Esophagus squamous epithelium (tissue), 5 donors: Measurements from ENCODE around the gene ADRM1. TPM values are rescaled to one million over a fixed set of nuclear protein-coding genes. Genes with fewer than 3 reads are reported as not detected.

Experiments used
- DNase-seq: peaks from one replicate; lab custom pipeline; 2025; lab: John Stamatoyannopoulos, UW
- H3K27ac ChIP-seq, 4 donors: fragments of 200-600 bp; sonication (generic); one replicate each; pipeline ENCODE4 v1.5.1; 2016 to 2019; ENCODE audit warnings: mild to moderate bottlenecking in 1 of 4
- H3K27me3 ChIP-seq, 4 donors: fragments of 200-600 bp; sonication (generic); 1 replicate in 3 of 4; 2 replicates in 1 of 4; pipeline versions ENCODE4 v1.5.1 to v1.6.0; 2017 to 2021; ENCODE audit warnings: antibody characterized with exemption in 1 of 4
- H3K36me3 ChIP-seq, 3 donors: fragments of 200-600 bp; sonication (generic); one replicate each; pipeline ENCODE4 v1.5.1; 2016 to 2019
- H3K4me1 ChIP-seq, 3 donors: fragments of 200-600 bp; sonication (generic); one replicate each; pipeline ENCODE4 v1.5.1; 2017 to 2019
- H3K4me3 ChIP-seq, 4 donors: fragments of 200-600 bp; sonication (generic); 1 replicate in 3 of 4; 2 replicates in 1 of 4; pipeline ENCODE4 v1.5.1; 2016 to 2019; ENCODE audit warnings: mild to moderate bottlenecking in 2 of 4, moderate library complexity in 1 of 4
- H3K9me3 ChIP-seq, 3 donors: fragments of 200-600 bp; sonication (generic); one replicate each; pipeline ENCODE4 v1.5.1; 2016 to 2019
- CTCF ChIP-seq, 6 experiments: fragments of 450-650 bp in 4 of 6; fragments of 200-600 bp in 2 of 6; sonication (generic) in 2 of 6; IDR thresholded peaks; one replicate each; pipeline ENCODE4 v1.5.1; 2016 to 2019; ENCODE audit warnings: antibody characterized with exemption in 6 of 6, mild to moderate bottlenecking in 4 of 6, moderate library complexity in 4 of 6
- POLR2A ChIP-seq, 4 donors: fragments of 450-650 bp; IDR thresholded peaks; one replicate each; pipeline ENCODE4 v1.6.1; 2017; ENCODE audit warnings: antibody characterized with exemption in 4 of 4, mild to moderate bottlenecking in 4 of 4, moderate library complexity in 3 of 4
- WGBS, 2 donors: methylation state at CpG; one replicate each; pipeline ENCODE4 v1.1.5; 2018; 5-methylcytosine and 5-hydroxymethylcytosine counted together
- intact Hi-C: fragments of 100-400 bp; cut with DNase I; formaldehyde crosslinking; loops from one replicate; pipeline ENCODE4 v1.15.0; 2022
- total RNA-seq, 4 donors: library from RNA; depleted of rRNA; stranded (reverse); fragments of >200 nt; gene quantifications; one replicate each; pipeline ENCODE4 v1.1.0, GENCODE V29; 2016
- donor health status: DM: yes; HTN: yes; CAD: no.

The ADRM1 gene
- total RNA-seq, 4 donors from 2014 or later: 126 to 173 (median 133) TPM

GRCh38 chr20:62317167-62317655, 14.4 kb downstream of the ADRM1 start:
- peaks cover 16 to 53% (median 21%) of the 10 kb centered on the region in 3 donors for H3K4me1 ChIP-seq
- no peak for TF ChIP-seq POLR2A (IDR thresholded peaks at IDR 0.05)
- peak in 1 of 6 experiments; percentile 3 for TF ChIP-seq CTCF (IDR thresholded peaks at IDR 0.05)

GRCh38 chr20:62318400-62319345, 15.9 kb downstream of the ADRM1 start:
- Histone ChIP-seq H3K27ac (peak overlapping the region; percentile 6 to 65 (median 52)), H3K4me3 (no peak overlapping the region), H3K27me3 (no peaks in the 10 kb centered on the region), H3K4me1 (peaks cover 21 to 65% (median 25%) of the 10 kb centered on the region in 3 donors), H3K36me3 (peaks cover 19 to 91% (median 54%) of the 10 kb centered on the region in 3 donors), H3K9me3 (no peaks in the 10 kb centered on the region)
- no peak for DNase-seq
- no peak for TF ChIP-seq POLR2A (IDR thresholded peaks at IDR 0.05)
- no peak for TF ChIP-seq CTCF (IDR thresholded peaks at IDR 0.05)
- intact Hi-C loops: no loop called here
- 78% methylated on average over 13 to 22 of the region's 36 CpGs for WGBS, 2 donors

More at GRCh38 chr20:62317167-62317655, 14.4 kb downstream of the ADRM1 start:
- no peak for DNase-seq
- Histone ChIP-seq H3K27me3 (no peaks in the 10 kb centered on the region), H3K36me3 (peaks cover 32 to 91% (median 58%) of the 10 kb centered on the region in 3 donors), H3K4me3 (no peak overlapping the region), H3K27ac (peak overlapping the region; percentile 10 to 57 (median 44)), H3K9me3 (no peaks in the 10 kb centered on the region)
- intact Hi-C loops: no loop called here
- 48 to 55% methylated on average over 2 to 5 of the region's 18 CpGs for WGBS, 2 donors

- no peak for DNase-seq
- intact Hi-C loops: no loop called here
Measured at GRCh38 chr20:62319346-62319909, 16.6 kb downstream of the ADRM1 start.

GRCh38 chr20:62320581-62321354, 18.0 kb downstream of the ADRM1 start:
- Histone ChIP-seq H3K4me1 (peaks cover 27 to 73% (median 30%) of the 10 kb centered on the region in 3 donors), H3K36me3 (peaks cover 21 to 91% (median 52%) of the 10 kb centered on the region in 3 donors), H3K9me3 (no peaks in the 10 kb centered on the region), H3K27ac (peak overlapping the region; percentile 18 to 74 (median 52)), H3K4me3 (no peak overlapping the region), H3K27me3 (no peaks in the 10 kb centered on the region)
- WGBS, 2 donors: 69 to 83% methylated on average over 1 to 5 of the region's 22 CpGs
- no peak for DNase-seq
- TF ChIP-seq POLR2A (IDR thresholded peaks at IDR 0.05) (no peak), CTCF (IDR thresholded peaks at IDR 0.05) (no peak)
- intact Hi-C loops: no loop called here

More at GRCh38 chr20:62319346-62319909, 16.6 kb downstream of the ADRM1 start:
- WGBS, 2 donors: 58 to 62% methylated on average over 15 to 19 of the region's 29 CpGs
- no peaks in the 10 kb centered on the region for H3K9me3 ChIP-seq
- H3K4me3 ChIP-seq: no peak overlapping the region
- H3K4me1 ChIP-seq: peaks cover 27 to 72% (median 30%) of the 10 kb centered on the region in 3 donors
- peak overlapping the region; percentile 6 to 65 (median 52) for H3K27ac ChIP-seq
- H3K36me3 ChIP-seq: peaks cover 19 to 91% (median 57%) of the 10 kb centered on the region in 3 donors
- no peak for TF ChIP-seq POLR2A (IDR thresholded peaks at IDR 0.05)
- TF ChIP-seq CTCF (IDR thresholded peaks at IDR 0.05): no peak
- no peaks in the 10 kb centered on the region for H3K27me3 ChIP-seq
